Measurements from ENCODE around the gene PTPN2. TPM values are rescaled to one million over a fixed set of nuclear protein-coding genes. Genes with fewer than 3 reads are reported as not detected.
A peak's percentile ranks its signal among the peaks of the same experiment; 100 is the strongest.

Gene PTPN2
- total and polyA plus RNA-seq, 2 experiments from 2014 or later, result 24.7 to 25.4 TPM

- Histone ChIP-seq H3K9me3 (ENCODE audit: low read depth) (no peaks in the 10 kb centered on the region), H3K4me3 (no peak overlapping the region), H3K4me1 (ENCODE audit: low read depth) (no peaks in the 10 kb centered on the region), H3K36me3 (no peaks in the 10 kb centered on the region), H3K27ac (no peak overlapping the region), H3K27me3 (peaks cover 3% of the 10 kb centered on the region)
- TF ChIP-seq CTCF (IDR thresholded peaks at IDR 0.05; ENCODE audit: low read depth, low read length), result no peak
- no peak for DNase-seq (ENCODE audit: low read depth in 1 of 2, low spot score in 1 of 2)
Measured at GRCh38 chr18:12895014-12895413, 11.0 kb upstream of the PTPN2 start.

- no peak for TF ChIP-seq CTCF (IDR thresholded peaks at IDR 0.05; ENCODE audit: low read depth, low read length)
- no peak for DNase-seq (ENCODE audit: low read depth in 1 of 2, low spot score in 1 of 2)
- Histone ChIP-seq H3K9me3 (ENCODE audit: low read depth) (no peaks in the 10 kb centered on the region), H3K4me3 (no peak overlapping the region), H3K36me3 (no peaks in the 10 kb centered on the region), H3K27me3 (no peaks in the 10 kb centered on the region), H3K27ac (no peak overlapping the region), H3K4me1 (ENCODE audit: low read depth) (no peaks in the 10 kb centered on the region)
Measured at GRCh38 chr18:12891561-12891960, 7.5 kb upstream of the PTPN2 start.

- Histone ChIP-seq H3K9me3 (ENCODE audit: low read depth) (no peaks in the 10 kb centered on the region), H3K27me3 (no peaks in the 10 kb centered on the region), H3K4me1 (ENCODE audit: low read depth) (no peaks in the 10 kb centered on the region), H3K4me3 (no peak overlapping the region), H3K27ac (no peak overlapping the region), H3K36me3 (no peaks in the 10 kb centered on the region)
- no peak for TF ChIP-seq CTCF (IDR thresholded peaks at IDR 0.05; ENCODE audit: low read depth, low read length)
- DNase-seq (ENCODE audit: low read depth in 1 of 2, low spot score in 1 of 2), result no peak
Measured at GRCh38 chr18:12890964-12891363, 6.9 kb upstream of the PTPN2 start.

- no peaks in the 10 kb centered on the region for H3K36me3 ChIP-seq
- no peak overlapping the region for H3K4me3 ChIP-seq
- H3K9me3 ChIP-seq (ENCODE audit: low read depth), result no peaks in the 10 kb centered on the region
- no peak for DNase-seq (ENCODE audit: low read depth in 1 of 2, low spot score in 1 of 2)
- no peaks in the 10 kb centered on the region for H3K27me3 ChIP-seq
- peak; percentile 40 for TF ChIP-seq CTCF (IDR thresholded peaks at IDR 0.05; ENCODE audit: low read depth, low read length)
- peaks cover 5% of the 10 kb centered on the region for H3K4me1 ChIP-seq (ENCODE audit: low read depth)
- H3K27ac ChIP-seq, result no peak overlapping the region
Measured at GRCh38 chr18:12886498-12887126, 2.6 kb upstream of the PTPN2 start.

- no peak for TF ChIP-seq CTCF (IDR thresholded peaks at IDR 0.05; ENCODE audit: low read depth, low read length)
- no peak for DNase-seq (ENCODE audit: low read depth in 1 of 2, low spot score in 1 of 2)
- Histone ChIP-seq H3K36me3 (no peaks in the 10 kb centered on the region), H3K4me3 (no peak overlapping the region), H3K4me1 (ENCODE audit: low read depth) (peaks cover 5% of the 10 kb centered on the region), H3K9me3 (ENCODE audit: low read depth) (no peaks in the 10 kb centered on the region), H3K27me3 (no peaks in the 10 kb centered on the region), H3K27ac (no peak overlapping the region)
Measured at GRCh38 chr18:12885500-12885899, 1.5 kb upstream of the PTPN2 start.

Data from cardiac muscle cell (in vitro differentiated cells and primary cell).